ENCODE measurements around the gene CELF1. TPM values are rescaled to one million over a fixed set of nuclear protein-coding genes. Genes with fewer than 3 reads are reported as not detected.

CELF1 gene
- total RNA-seq, 3 donors from 2014 or later (not counting 1 experiment from before 2014, with no cell fraction given), result 128 to 168 (median 162) TPM

DNA sequence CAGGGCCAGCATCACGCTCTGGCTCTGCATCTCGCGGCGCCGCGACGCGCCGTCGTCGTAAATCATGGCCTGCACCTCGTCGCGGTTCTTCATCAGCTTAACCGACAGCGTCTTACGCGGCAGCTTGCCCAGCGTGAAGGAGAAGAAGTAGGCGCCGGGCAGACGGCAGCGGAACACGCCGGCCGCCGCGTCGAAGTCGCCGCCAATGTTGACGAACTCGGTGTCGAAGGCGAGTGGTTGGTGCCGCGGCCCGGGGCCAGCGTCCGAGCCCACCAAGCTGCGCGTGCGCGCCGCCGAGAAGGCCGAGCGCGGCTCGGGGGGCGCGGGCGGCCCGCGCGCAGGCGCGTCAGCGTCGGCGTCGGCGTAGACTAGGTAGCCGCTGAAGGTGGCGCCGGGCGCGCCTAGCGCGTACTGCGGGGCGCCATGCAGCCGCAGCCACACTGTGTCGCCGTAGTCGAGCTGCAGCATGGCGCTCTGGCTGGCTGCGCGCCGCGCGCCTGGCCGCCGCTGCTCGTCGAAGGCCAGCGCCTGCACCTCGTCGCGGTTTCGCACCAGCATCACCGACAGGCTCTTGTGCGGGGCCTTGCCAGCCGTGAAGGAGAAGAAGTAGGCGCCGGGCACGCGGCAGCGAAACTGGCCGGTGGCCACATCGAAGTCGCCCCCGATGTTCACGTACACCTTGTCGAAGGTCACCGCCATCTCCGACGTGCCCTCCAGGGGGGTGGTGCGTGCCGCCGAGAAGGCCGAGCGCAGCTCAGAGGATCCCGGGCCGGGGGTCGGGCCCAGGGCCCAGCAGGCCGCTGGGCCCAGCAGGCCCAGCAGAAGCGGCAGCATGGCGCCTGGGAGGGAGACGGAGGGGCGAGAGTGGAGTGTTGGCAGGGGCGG is 37.3 kb upstream of the CELF1 start:
- DNase-seq, result no peak
- peaks cover 11 to 21% of the 10 kb centered on the region in 2 donors for H3K27me3 Mint-ChIP-seq (ENCODE audit: low read depth in 2 of 2)
- H3K36me3 Mint-ChIP-seq, result no peaks in the 10 kb centered on the region
- Histone ChIP-seq H3K4me3 (ENCODE audit: low read length) (no peak overlapping the region), H3K9me3 (ENCODE audit: control insufficient read depth, insufficient read depth, low read length) (no peaks in the 10 kb centered on the region), H3K4me1 (ENCODE audit: control insufficient read depth, insufficient read depth, low read length) (peaks cover 20% of the 10 kb centered on the region), H3K27ac (ENCODE audit: low read length) (no peak overlapping the region), H3K27me3 (ENCODE audit: control insufficient read depth, insufficient read depth, low read length) (peaks cover 15% of the 10 kb centered on the region), H3K36me3 (ENCODE audit: control insufficient read depth, insufficient read depth, low read length) (no peaks in the 10 kb centered on the region)
- no peaks in the 10 kb centered on the region for H3K9me3 Mint-ChIP-seq
- intact Hi-C loops (cut with micrococcal nuclease), result no loop called here
- TF ChIP-seq, protein P1, sequence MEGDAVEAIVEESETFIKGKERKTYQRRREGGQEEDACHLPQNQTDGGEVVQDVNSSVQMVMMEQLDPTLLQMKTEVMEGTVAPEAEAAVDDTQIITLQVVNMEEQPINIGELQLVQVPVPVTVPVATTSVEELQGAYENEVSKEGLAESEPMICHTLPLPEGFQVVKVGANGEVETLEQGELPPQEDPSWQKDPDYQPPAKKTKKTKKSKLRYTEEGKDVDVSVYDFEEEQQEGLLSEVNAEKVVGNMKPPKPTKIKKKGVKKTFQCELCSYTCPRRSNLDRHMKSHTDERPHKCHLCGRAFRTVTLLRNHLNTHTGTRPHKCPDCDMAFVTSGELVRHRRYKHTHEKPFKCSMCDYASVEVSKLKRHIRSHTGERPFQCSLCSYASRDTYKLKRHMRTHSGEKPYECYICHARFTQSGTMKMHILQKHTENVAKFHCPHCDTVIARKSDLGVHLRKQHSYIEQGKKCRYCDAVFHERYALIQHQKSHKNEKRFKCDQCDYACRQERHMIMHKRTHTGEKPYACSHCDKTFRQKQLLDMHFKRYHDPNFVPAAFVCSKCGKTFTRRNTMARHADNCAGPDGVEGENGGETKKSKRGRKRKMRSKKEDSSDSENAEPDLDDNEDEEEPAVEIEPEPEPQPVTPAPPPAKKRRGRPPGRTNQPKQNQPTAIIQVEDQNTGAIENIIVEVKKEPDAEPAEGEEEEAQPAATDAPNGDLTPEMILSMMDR (IDR thresholded peaks at IDR 0.05), result no peak
- ATAC-seq, result no peak
- 96% methylated on average over 122 of the region's 122 CpGs for WGBS (ENCODE audit: insufficient coverage)
- H3K4me3 Mint-ChIP-seq, result no peak overlapping the region
- no peak overlapping the region for H3K27ac Mint-ChIP-seq
- no peaks in the 10 kb centered on the region for H3K4me1 Mint-ChIP-seq

DNA sequence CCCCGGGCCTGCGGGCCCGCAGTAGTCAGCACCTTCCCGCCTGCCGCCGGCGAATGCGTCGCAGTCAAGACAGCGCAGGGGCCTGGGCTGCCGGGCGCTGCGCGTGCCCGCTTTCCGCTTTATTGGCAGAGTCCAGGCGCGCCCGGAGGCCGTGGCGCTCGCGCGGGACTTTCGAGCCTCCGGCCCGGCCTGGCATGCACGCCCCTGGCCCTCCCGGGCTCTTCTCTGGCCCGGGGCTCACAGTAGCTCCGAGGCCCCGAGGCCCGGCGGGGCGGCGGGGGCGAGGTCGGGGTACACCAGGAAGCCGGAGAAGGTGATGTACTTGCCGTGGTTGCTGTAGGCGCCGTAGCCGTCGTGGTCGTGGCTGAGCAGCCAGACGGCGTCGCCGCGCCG is 36.6 kb upstream of the CELF1 start:
- no peak for ATAC-seq
- H3K27me3 ChIP-seq (ENCODE audit: control insufficient read depth, insufficient read depth, low read length), result peaks cover 15% of the 10 kb centered on the region
- H3K4me1 ChIP-seq (ENCODE audit: control insufficient read depth, insufficient read depth, low read length), result peaks cover 20% of the 10 kb centered on the region
- WGBS (ENCODE audit: insufficient coverage), result 94% methylated on average over 51 of the region's 51 CpGs
- intact Hi-C loops (cut with micrococcal nuclease), result no loop called here
- no peak overlapping the region for H3K27ac Mint-ChIP-seq
- no peaks in the 10 kb centered on the region for H3K9me3 Mint-ChIP-seq
- no peak overlapping the region for H3K4me3 Mint-ChIP-seq
- H3K9me3 ChIP-seq (ENCODE audit: control insufficient read depth, insufficient read depth, low read length), result no peaks in the 10 kb centered on the region
- DNase-seq, result no peak
- peaks cover 4% of the 10 kb centered on the region for H3K36me3 ChIP-seq (ENCODE audit: control insufficient read depth, insufficient read depth, low read length)
- TF ChIP-seq, protein P1 (IDR thresholded peaks at IDR 0.05), result no peak
- no peaks in the 10 kb centered on the region for H3K4me1 Mint-ChIP-seq
- peaks cover 4 to 19% of the 10 kb centered on the region in 2 donors for H3K27me3 Mint-ChIP-seq (ENCODE audit: low read depth in 2 of 2)
- H3K36me3 Mint-ChIP-seq, result no peaks in the 10 kb centered on the region
- H3K4me3 ChIP-seq (ENCODE audit: low read length), result no peak overlapping the region
- no peak overlapping the region for H3K27ac ChIP-seq (ENCODE audit: low read length)

DNA sequence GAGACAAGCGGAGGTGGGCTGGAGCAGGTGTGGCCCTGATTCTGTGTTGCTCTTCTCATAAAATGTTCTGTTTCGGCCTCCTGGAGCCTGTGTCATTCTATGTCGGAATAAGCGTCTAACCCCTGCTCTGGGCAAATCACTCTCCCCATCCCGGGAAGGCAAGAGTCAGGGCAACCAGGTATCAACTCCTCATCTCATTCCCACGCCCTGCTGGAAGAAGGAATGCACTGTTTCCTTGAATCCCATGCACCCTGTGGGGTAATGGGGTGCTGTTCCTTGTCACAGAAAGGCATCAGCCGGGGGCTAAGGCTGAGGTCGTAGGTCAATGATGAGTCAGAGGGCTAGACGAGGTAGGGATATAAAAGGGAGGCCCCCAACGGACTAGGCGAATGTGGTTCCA is 36.2 kb upstream of the CELF1 start:
- Histone ChIP-seq H3K9me3 (ENCODE audit: control insufficient read depth, insufficient read depth, low read length) (no peaks in the 10 kb centered on the region), H3K4me1 (ENCODE audit: control insufficient read depth, insufficient read depth, low read length) (peaks cover 17% of the 10 kb centered on the region), H3K36me3 (ENCODE audit: control insufficient read depth, insufficient read depth, low read length) (peaks cover 8% of the 10 kb centered on the region), H3K4me3 (ENCODE audit: low read length) (no peak overlapping the region), H3K27me3 (ENCODE audit: control insufficient read depth, insufficient read depth, low read length) (peaks cover 10% of the 10 kb centered on the region), H3K27ac (ENCODE audit: low read length) (no peak overlapping the region)
- Mint-ChIP-seq H3K9me3 (no peaks in the 10 kb centered on the region), H3K27me3 (ENCODE audit: low read depth in 2 of 2) (peaks cover 0 to 15% of the 10 kb centered on the region in 2 donors), H3K36me3 (no peaks in the 10 kb centered on the region), H3K4me1 (no peaks in the 10 kb centered on the region), H3K4me3 (no peak overlapping the region), H3K27ac (no peak overlapping the region)
- intact Hi-C loops (cut with micrococcal nuclease), result no loop called here
- ATAC-seq (no peak), DNase-seq (no peak)
- TF ChIP-seq, protein P1 (IDR thresholded peaks at IDR 0.05), result no peak
- WGBS (ENCODE audit: insufficient coverage), result 92% methylated on average over 10 of the region's 11 CpGs
